SK-N-SH (cell line): Measurements from ENCODE around the gene HPCAL1. TPM values are rescaled to one million over a fixed set of nuclear protein-coding genes. Genes with fewer than 3 reads are reported as not detected.

ENCODE experiments used
- CTCF ChIA-PET: fragments of 300-600, 350-600 bp; formaldehyde crosslinking; extraction: SDS; loops from one replicate; lab custom pipeline; 2021; lab: Yijun Ruan, JAX
- POLR2A ChIA-PET: fragments of 350-600 bp; sonication (Branson Sonifier 250); formaldehyde crosslinking; extraction: SDS; loops from one replicate; lab custom pipeline; 2020; ENCODE audit warnings: antibody characterized with exemption, inconsistent platforms; lab: Yijun Ruan, JAX
- DNase-seq: peaks from one replicate; pipeline ENCODE4 v3.0.0; 2012
- H2AFZ ChIP-seq: fragments of 200-600 bp; sonication (generic); 2 replicates; pipeline ENCODE4 v1.8.1; 2016; ENCODE audit warnings: antibody characterized with exemption, mild to moderate bottlenecking, low read depth
- H3F3A ChIP-seq: fragments of 200-600 bp; sonication (generic); replicated peaks from 2 replicates; pipeline ENCODE3; 2016; ENCODE audit warnings: antibody characterized with exemption, mild to moderate bottlenecking; ENCODE audit not compliant: insufficient read depth
- H3K27ac ChIP-seq, 2 experiments: fragments of 200-500 bp in 1 of 2; fragments of 200-600 bp in 1 of 2; sonication (Bioruptor generic) in 1 of 2; sonication (generic), shearing (Covaris generic) in 1 of 2; 2 replicates each; pipeline versions ENCODE4 v1.5.1 to v1.6.1; 2014 to 2016; ENCODE audit warnings: low read depth in 2 of 2, inconsistent platforms in 1 of 2, low read length in 1 of 2, mild to moderate bottlenecking in 1 of 2, mixed read lengths in 1 of 2
- H3K27me3 ChIP-seq: fragments of 200-600 bp; sonication (generic), shearing (Covaris generic); 2 replicates; pipeline ENCODE4 v1.6.1; 2016; ENCODE audit warnings: mixed run types; ENCODE audit not compliant: insufficient read depth
- H3K36me3 ChIP-seq, 2 experiments: fragments of 200-500 bp in 1 of 2; fragments of 200-600 bp in 1 of 2; sonication (Bioruptor generic) in 1 of 2; sonication (generic) in 1 of 2; replicated peaks in 1 of 2; 2 replicates each; pipeline versions ENCODE3 to v1.5.1; 2014 to 2016; ENCODE audit warnings: low read length in 1 of 2, mild to moderate bottlenecking in 1 of 2; ENCODE audit not compliant: insufficient read depth in 2 of 2, control insufficient read depth in 1 of 2
- H3K4me1 ChIP-seq, 2 experiments: fragments of 200-500 bp in 1 of 2; fragments of 200-600 bp in 1 of 2; sonication (Bioruptor generic) in 1 of 2; sonication (generic), shearing (Covaris generic) in 1 of 2; 2 replicates each; pipeline versions ENCODE4 v1.5.1 to v1.6.1; 2014 to 2016; ENCODE audit warnings: low read depth in 1 of 2, low read length in 1 of 2, mixed run types in 1 of 2; ENCODE audit not compliant: insufficient read depth in 2 of 2, control insufficient read depth in 1 of 2
- H3K4me2 ChIP-seq: fragments of 200-600 bp; sonication (generic), shearing (Covaris generic); 2 replicates; pipeline ENCODE4 v1.6.1; 2017; ENCODE audit warnings: mixed run types
- H3K4me3 ChIP-seq, 2 experiments: fragments of 200-500 bp in 1 of 2; fragments of 200-600 bp in 1 of 2; sonication (Bioruptor generic) in 1 of 2; sonication (generic), shearing (Covaris generic) in 1 of 2; 2 replicates each; pipeline versions ENCODE4 v1.5.1 to v1.8.1; 2014 to 2016; ENCODE audit warnings: low read depth in 2 of 2, inconsistent platforms in 1 of 2, low read length in 1 of 2, mild to moderate bottlenecking in 1 of 2, mixed read lengths in 1 of 2, moderate library complexity in 1 of 2
- H3K79me2 ChIP-seq: fragments of 200-600 bp; sonication (generic); 2 replicates; pipeline ENCODE4 v1.8.1; 2017; ENCODE audit warnings: mild to moderate bottlenecking; ENCODE audit not compliant: insufficient read depth
- H3K9ac ChIP-seq: fragments of 200-600 bp; sonication (generic); 2 replicates; pipeline ENCODE4 v1.6.1; 2017; ENCODE audit warnings: mixed run types
- H3K9me2 ChIP-seq: fragments of 200-600 bp; sonication (generic); 2 replicates; pipeline ENCODE4 v1.6.1; 2017; ENCODE audit warnings: mixed run types
- H3K9me3 ChIP-seq: fragments of 200-600 bp; sonication (generic); 2 replicates; pipeline ENCODE4 v1.6.1; 2017; ENCODE audit warnings: mixed run types, mild to moderate bottlenecking, moderate library complexity
- H4K20me1 ChIP-seq: fragments of 200-600 bp; sonication (generic); 2 replicates; pipeline ENCODE4 v1.6.1; 2017; ENCODE audit warnings: mild to moderate bottlenecking, mixed run types; ENCODE audit not compliant: insufficient read depth
- CHD2 ChIP-seq: fragments of 150-350 bp; IDR thresholded peaks from 2 replicates; pipeline ENCODE4 v1.6.1; 2018; ENCODE audit warnings: low read length; ENCODE audit not compliant: partially characterized antibody
- ELF1 ChIP-seq: IDR thresholded peaks from 2 replicates; pipeline ENCODE4 v1.4.0; 2012
- GATA2 ChIP-seq: sonication (generic); formaldehyde crosslinking; IDR thresholded peaks from 2 replicates; pipeline ENCODE4 v1.5.0; 2020; ENCODE audit warnings: mild to moderate bottlenecking, missing genetic modification reagents
- NRF1 ChIP-seq: IDR thresholded peaks from 2 replicates; pipeline ENCODE4 v1.6.1; 2012; ENCODE audit warnings: low read depth, mild to moderate bottlenecking, low read length
- RXRA ChIP-seq: IDR thresholded peaks from 2 replicates; pipeline ENCODE4 v1.4.0; 2012; ENCODE audit warnings: low read depth, mild to moderate bottlenecking, borderline replicate concordance
- TAF1 ChIP-seq: IDR thresholded peaks from 2 replicates; pipeline ENCODE4 v1.6.1; 2012; ENCODE audit warnings: low read depth, mild to moderate bottlenecking, low read length, moderate library complexity, borderline replicate concordance
- WGBS: methylation state at CpG from one replicate; pipeline ENCODE4 v1.1.6; 2017; ENCODE audit warnings: low lambda C conversion rate; 5-methylcytosine and 5-hydroxymethylcytosine counted together
- polyA plus RNA-seq, 3 experiments: library from polyadenylated mRNA; depleted of rRNA; stranded (reverse); fragments of >200 nt; gene quantifications; 2 replicates each; pipeline ENCODE4 v1.2.3, GENCODE V29; 2012
- TF ChIP-seq, protein P1 (sequence below): fragments of 200-600 bp; sonication (generic); IDR thresholded peaks from 2 replicates; pipeline ENCODE4 v1.6.1; 2017; ENCODE audit warnings: antibody characterized with exemption, mild to moderate bottlenecking, moderate library complexity
- TF ChIP-seq, protein P2 (sequence below): IDR thresholded peaks from 2 replicates; pipeline ENCODE4 v1.6.1; 2012; ENCODE audit warnings: mild to moderate bottlenecking, low read depth, low read length, moderate library complexity
- TF ChIP-seq, protein P3 (sequence below): IDR thresholded peaks from 2 replicates; pipeline ENCODE4 v1.4.0; 2012; ENCODE audit warnings: low read depth
- TF ChIP-seq, protein P4 (sequence below): IDR thresholded peaks from 2 replicates; pipeline ENCODE4 v1.4.0; 2012; ENCODE audit warnings: low read depth, borderline replicate concordance
- TF ChIP-seq, protein P5 (sequence below): fragments of 150-350 bp; IDR thresholded peaks from 2 replicates; pipeline ENCODE4 v1.6.1; 2017; ENCODE audit warnings: antibody characterized with exemption, low read length, low read depth, borderline replicate concordance
- TF ChIP-seq, protein P6 (sequence below): fragments of 150-350 bp; IDR thresholded peaks from 2 replicates; pipeline ENCODE4 v1.6.1; 2016; ENCODE audit warnings: mild to moderate bottlenecking, low read depth, low read length

HPCAL1 gene
- polyA plus RNA-seq, 1 of the 3 experiments (the other 2 are of a cell fraction): 77.0 TPM

DNA sequence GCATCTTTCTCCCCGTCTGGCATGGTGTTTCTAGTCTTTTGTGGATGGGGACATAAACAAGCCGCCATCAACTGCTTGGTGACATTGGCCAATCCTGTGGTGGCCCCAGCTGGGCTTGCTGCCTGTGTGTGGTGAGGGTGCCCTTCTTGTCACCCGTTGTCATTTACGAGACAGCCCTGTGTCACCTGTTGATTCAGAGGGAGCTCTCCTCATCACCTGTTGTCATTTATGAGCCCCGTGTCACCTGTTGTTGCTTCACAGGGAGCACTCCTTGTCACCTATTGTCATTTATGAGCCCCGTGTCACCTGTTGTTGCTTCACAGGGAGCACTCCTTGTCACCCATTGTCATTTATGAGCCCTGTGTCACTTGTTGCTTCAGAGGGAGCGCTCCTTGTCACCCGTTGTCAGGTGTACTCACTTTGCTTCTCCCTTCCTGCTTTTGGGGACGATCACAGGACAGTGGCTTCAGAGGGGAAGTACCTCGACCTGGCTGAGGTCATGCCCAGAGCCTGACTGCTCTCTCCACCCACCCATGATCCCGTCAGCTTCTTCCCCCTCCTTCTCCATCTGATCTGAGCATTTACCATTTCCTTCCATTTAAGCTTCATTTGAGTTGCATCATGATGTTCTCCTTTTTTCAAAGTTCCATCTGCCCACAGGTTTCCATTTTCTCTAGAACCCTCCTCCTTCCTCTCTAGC lies 29.1 kb downstream of the HPCAL1 start:
- Histone ChIP-seq H3K27me3 (no peaks in the 10 kb centered on the region), H4K20me1 (peaks cover 22% of the 10 kb centered on the region), H2AFZ (no peak overlapping the region), H3K9ac (no peak overlapping the region), H3K9me3 (no peaks in the 10 kb centered on the region), H3K27ac (no peak overlapping the region), H3K36me3 (peaks cover 0 to 5% of the 10 kb centered on the region in 2 experiments), H3K4me2 (no peak overlapping the region), H3K4me1 (peaks cover 21 to 61% of the 10 kb centered on the region in 2 experiments), H3K4me3 (no peak overlapping the region), H3K9me2 (no peaks in the 10 kb centered on the region), H3K79me2 (peaks cover 23% of the 10 kb centered on the region; the same call in 1 of the 2 replicates), H3F3A (peaks cover 11% of the 10 kb centered on the region)
- no peak for DNase-seq
- WGBS: 91% methylated on average over 11 of the region's 11 CpGs
- CTCF ChIA-PET: interaction anchor here (0.8 to 4.6 kb wide), 6 partner anchors 8 to 77 kb away, joined by 3 to 22 read pairs (median 4); partner anchors contain the start of gene HPCAL1
- POLR2A ChIA-PET: no interaction called here
- TF ChIP-seq NRF1 (no peak), GATA2 (CRISPR knock-in tag) (no peak), RXRA (no peak), CHD2 (no peak), ELF1 (no peak), TAF1 (no peak)
- TF ChIP-seq, protein P1, sequence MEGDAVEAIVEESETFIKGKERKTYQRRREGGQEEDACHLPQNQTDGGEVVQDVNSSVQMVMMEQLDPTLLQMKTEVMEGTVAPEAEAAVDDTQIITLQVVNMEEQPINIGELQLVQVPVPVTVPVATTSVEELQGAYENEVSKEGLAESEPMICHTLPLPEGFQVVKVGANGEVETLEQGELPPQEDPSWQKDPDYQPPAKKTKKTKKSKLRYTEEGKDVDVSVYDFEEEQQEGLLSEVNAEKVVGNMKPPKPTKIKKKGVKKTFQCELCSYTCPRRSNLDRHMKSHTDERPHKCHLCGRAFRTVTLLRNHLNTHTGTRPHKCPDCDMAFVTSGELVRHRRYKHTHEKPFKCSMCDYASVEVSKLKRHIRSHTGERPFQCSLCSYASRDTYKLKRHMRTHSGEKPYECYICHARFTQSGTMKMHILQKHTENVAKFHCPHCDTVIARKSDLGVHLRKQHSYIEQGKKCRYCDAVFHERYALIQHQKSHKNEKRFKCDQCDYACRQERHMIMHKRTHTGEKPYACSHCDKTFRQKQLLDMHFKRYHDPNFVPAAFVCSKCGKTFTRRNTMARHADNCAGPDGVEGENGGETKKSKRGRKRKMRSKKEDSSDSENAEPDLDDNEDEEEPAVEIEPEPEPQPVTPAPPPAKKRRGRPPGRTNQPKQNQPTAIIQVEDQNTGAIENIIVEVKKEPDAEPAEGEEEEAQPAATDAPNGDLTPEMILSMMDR: no peak
- TF ChIP-seq, protein P2, sequence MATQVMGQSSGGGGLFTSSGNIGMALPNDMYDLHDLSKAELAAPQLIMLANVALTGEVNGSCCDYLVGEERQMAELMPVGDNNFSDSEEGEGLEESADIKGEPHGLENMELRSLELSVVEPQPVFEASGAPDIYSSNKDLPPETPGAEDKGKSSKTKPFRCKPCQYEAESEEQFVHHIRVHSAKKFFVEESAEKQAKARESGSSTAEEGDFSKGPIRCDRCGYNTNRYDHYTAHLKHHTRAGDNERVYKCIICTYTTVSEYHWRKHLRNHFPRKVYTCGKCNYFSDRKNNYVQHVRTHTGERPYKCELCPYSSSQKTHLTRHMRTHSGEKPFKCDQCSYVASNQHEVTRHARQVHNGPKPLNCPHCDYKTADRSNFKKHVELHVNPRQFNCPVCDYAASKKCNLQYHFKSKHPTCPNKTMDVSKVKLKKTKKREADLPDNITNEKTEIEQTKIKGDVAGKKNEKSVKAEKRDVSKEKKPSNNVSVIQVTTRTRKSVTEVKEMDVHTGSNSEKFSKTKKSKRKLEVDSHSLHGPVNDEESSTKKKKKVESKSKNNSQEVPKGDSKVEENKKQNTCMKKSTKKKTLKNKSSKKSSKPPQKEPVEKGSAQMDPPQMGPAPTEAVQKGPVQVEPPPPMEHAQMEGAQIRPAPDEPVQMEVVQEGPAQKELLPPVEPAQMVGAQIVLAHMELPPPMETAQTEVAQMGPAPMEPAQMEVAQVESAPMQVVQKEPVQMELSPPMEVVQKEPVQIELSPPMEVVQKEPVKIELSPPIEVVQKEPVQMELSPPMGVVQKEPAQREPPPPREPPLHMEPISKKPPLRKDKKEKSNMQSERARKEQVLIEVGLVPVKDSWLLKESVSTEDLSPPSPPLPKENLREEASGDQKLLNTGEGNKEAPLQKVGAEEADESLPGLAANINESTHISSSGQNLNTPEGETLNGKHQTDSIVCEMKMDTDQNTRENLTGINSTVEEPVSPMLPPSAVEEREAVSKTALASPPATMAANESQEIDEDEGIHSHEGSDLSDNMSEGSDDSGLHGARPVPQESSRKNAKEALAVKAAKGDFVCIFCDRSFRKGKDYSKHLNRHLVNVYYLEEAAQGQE: no peak
- TF ChIP-seq, protein P3, sequence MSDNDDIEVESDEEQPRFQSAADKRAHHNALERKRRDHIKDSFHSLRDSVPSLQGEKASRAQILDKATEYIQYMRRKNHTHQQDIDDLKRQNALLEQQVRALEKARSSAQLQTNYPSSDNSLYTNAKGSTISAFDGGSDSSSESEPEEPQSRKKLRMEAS: no peak
- TF ChIP-seq, protein P4, sequence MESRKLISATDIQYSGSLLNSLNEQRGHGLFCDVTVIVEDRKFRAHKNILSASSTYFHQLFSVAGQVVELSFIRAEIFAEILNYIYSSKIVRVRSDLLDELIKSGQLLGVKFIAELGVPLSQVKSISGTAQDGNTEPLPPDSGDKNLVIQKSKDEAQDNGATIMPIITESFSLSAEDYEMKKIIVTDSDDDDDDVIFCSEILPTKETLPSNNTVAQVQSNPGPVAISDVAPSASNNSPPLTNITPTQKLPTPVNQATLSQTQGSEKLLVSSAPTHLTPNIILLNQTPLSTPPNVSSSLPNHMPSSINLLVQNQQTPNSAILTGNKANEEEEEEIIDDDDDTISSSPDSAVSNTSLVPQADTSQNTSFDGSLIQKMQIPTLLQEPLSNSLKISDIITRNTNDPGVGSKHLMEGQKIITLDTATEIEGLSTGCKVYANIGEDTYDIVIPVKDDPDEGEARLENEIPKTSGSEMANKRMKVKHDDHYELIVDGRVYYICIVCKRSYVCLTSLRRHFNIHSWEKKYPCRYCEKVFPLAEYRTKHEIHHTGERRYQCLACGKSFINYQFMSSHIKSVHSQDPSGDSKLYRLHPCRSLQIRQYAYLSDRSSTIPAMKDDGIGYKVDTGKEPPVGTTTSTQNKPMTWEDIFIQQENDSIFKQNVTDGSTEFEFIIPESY: no peak
- TF ChIP-seq, protein P5, sequence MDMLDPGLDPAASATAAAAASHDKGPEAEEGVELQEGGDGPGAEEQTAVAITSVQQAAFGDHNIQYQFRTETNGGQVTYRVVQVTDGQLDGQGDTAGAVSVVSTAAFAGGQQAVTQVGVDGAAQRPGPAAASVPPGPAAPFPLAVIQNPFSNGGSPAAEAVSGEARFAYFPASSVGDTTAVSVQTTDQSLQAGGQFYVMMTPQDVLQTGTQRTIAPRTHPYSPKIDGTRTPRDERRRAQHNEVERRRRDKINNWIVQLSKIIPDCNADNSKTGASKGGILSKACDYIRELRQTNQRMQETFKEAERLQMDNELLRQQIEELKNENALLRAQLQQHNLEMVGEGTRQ: no peak
- TF ChIP-seq, protein P6, sequence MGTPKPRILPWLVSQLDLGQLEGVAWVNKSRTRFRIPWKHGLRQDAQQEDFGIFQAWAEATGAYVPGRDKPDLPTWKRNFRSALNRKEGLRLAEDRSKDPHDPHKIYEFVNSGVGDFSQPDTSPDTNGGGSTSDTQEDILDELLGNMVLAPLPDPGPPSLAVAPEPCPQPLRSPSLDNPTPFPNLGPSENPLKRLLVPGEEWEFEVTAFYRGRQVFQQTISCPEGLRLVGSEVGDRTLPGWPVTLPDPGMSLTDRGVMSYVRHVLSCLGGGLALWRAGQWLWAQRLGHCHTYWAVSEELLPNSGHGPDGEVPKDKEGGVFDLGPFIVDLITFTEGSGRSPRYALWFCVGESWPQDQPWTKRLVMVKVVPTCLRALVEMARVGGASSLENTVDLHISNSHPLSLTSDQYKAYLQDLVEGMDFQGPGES: no peak
